D721Med (cell line): ENCODE results near the gene EVA1C.
"Not testable (repeated sequence)": the region's sequence is repeated elsewhere in the genome, so short reads cannot be mapped to it uniquely, and the experiment has no call there.

ENCODE experiments used
- DNase-seq: peaks from one replicate; pipeline ENCODE4 v3.0.0; 2011; ENCODE audit warnings: low spot score; ENCODE audit not compliant: insufficient read length
- FAIRE-seq: peaks from 2 replicates; lab custom pipeline; 2011; peaks lifted over from hg19 to GRCh38; lab: Jason Lieb, UNC
- CTCF ChIP-seq: IDR thresholded peaks from 2 replicates; pipeline ENCODE4 v1.5.1; 2012; ENCODE audit warnings: mild to moderate bottlenecking, control low read depth; ENCODE audit not compliant: insufficient read depth; ENCODE audit errors: missing control alignments

The EVA1C gene

GRCh38 chr21:32533611-32534010, 121.1 kb downstream of the EVA1C start:
- FAIRE-seq (no peak), DNase-seq (no peak)
- no peak for TF ChIP-seq CTCF

GRCh38 chr21:32534113-32534512, 121.6 kb downstream of the EVA1C start:
- DNase-seq (no peak), FAIRE-seq (no peak)

GRCh38 chr21:32535612-32536011, 123.1 kb downstream of the EVA1C start:
- no peak for FAIRE-seq
- DNase-seq = no peak
- TF ChIP-seq CTCF = no peak

More at GRCh38 chr21:32534113-32534512, 121.6 kb downstream of the EVA1C start:
- TF ChIP-seq CTCF = no peak

GRCh38 chr21:32537569-32537881, 125.0 kb downstream of the EVA1C start:
- TF ChIP-seq CTCF = no peak
- DNase-seq = no peak
- no peak for FAIRE-seq

- DNase-seq (no peak), FAIRE-seq (no peak)
- TF ChIP-seq CTCF = no peak
Observed at GRCh38 chr21:32538147-32538792, 125.8 kb downstream of the EVA1C start.

GRCh38 chr21:32539378-32539777, 126.9 kb downstream of the EVA1C start:
- no peak for TF ChIP-seq CTCF
- FAIRE-seq (no peak), DNase-seq (no peak)

- DNase-seq, FAIRE-seq: not testable (repeated sequence)
Observed at GRCh38 chr21:32543056-32543455, 130.6 kb downstream of the EVA1C start.

- no peak for DNase-seq
- TF ChIP-seq CTCF = no peak
- no peak for FAIRE-seq
Observed at GRCh38 chr21:32543975-32544374, 131.5 kb downstream of the EVA1C start.
